Endothelial cell (in vitro differentiated cells): ENCODE results near the gene HNRNPUL1. TPM values are rescaled to one million over a fixed set of nuclear protein-coding genes. Genes with fewer than 3 reads are reported as not detected.

ENCODE experiments used
- DNase-seq: peaks from one replicate; pipeline ENCODE4 v3.0.0; 2021; ENCODE audit warnings: low spot score
- H3K27ac Mint-ChIP-seq: one replicate; pipeline ENCODE4 v1.8.0; 2021; ENCODE audit warnings: mixed read lengths, inconsistent platforms; ENCODE audit not compliant: unreplicated experiment
- H3K27me3 Mint-ChIP-seq: one replicate; pipeline ENCODE4 v1.8.0; 2021; ENCODE audit warnings: mild to moderate bottlenecking, moderate library complexity, mixed read lengths, inconsistent platforms; ENCODE audit not compliant: unreplicated experiment
- H3K36me3 Mint-ChIP-seq: one replicate; pipeline ENCODE4 v1.8.0; 2021; ENCODE audit warnings: mild to moderate bottlenecking, low read depth, mixed read lengths, inconsistent platforms; ENCODE audit not compliant: unreplicated experiment
- H3K4me1 Mint-ChIP-seq: one replicate; pipeline ENCODE4 v1.8.0; 2021; ENCODE audit warnings: mild to moderate bottlenecking, mixed read lengths, inconsistent platforms; ENCODE audit not compliant: unreplicated experiment
- H3K4me3 Mint-ChIP-seq: one replicate; pipeline ENCODE4 v1.8.0; 2021; ENCODE audit warnings: mild to moderate bottlenecking, mixed read lengths, inconsistent platforms; ENCODE audit not compliant: unreplicated experiment
- H3K9me3 Mint-ChIP-seq: one replicate; pipeline ENCODE4 v1.8.0; 2021; ENCODE audit warnings: mixed read lengths, inconsistent platforms; ENCODE audit not compliant: unreplicated experiment
- CTCF ChIP-seq: fragments of 200-600 bp; sonication (generic); IDR thresholded peaks from one replicate; pipeline ENCODE4 v1.5.0; 2021; ENCODE audit warnings: antibody characterized with exemption; ENCODE audit not compliant: unreplicated experiment
- total RNA-seq: library from RNA; stranded (reverse); fragmentation: NEBNext Ultra II Directional; extraction: Animal tissue kit (Norgen Biotek cat#: 25700); gene quantifications from one replicate; pipeline ENCODE4 v1.2.1, GENCODE V29; 2021; ENCODE audit not compliant: unreplicated experiment

The HNRNPUL1 gene
- total RNA-seq, 1 donor from 2014 or later: 259 TPM

- Mint-ChIP-seq H3K4me1 (no peaks in the 10 kb centered on the region), H3K27ac (no peak overlapping the region), H3K4me3 (no peak overlapping the region), H3K27me3 (peaks cover 3% of the 10 kb centered on the region), H3K36me3 (no peaks in the 10 kb centered on the region), H3K9me3 (no peaks in the 10 kb centered on the region)
- no peak for DNase-seq
- TF ChIP-seq CTCF: no peak
Measured at GRCh38 chr19:41239961-41240574, 24.1 kb upstream of the HNRNPUL1 start.

GRCh38 chr19:41241859-41242258, 22.3 kb upstream of the HNRNPUL1 start:
- TF ChIP-seq CTCF: no peak
- no peaks in the 10 kb centered on the region for H3K9me3 Mint-ChIP-seq
- no peak overlapping the region for H3K4me3 Mint-ChIP-seq

GRCh38 chr19:41244117-41244516, 20.1 kb upstream of the HNRNPUL1 start:
- no peak for DNase-seq
- Mint-ChIP-seq H3K4me3 (no peak overlapping the region), H3K27me3 (no peaks in the 10 kb centered on the region), H3K9me3 (no peaks in the 10 kb centered on the region), H3K27ac (no peak overlapping the region), H3K4me1 (no peaks in the 10 kb centered on the region), H3K36me3 (peaks cover 8% of the 10 kb centered on the region)
- TF ChIP-seq CTCF: no peak

More at GRCh38 chr19:41241859-41242258, 22.3 kb upstream of the HNRNPUL1 start:
- Mint-ChIP-seq H3K27ac (no peak overlapping the region), H3K36me3 (no peaks in the 10 kb centered on the region), H3K4me1 (no peaks in the 10 kb centered on the region), H3K27me3 (peaks cover 1% of the 10 kb centered on the region)
- no peak for DNase-seq

- no peaks in the 10 kb centered on the region for H3K27me3 Mint-ChIP-seq
- no peak overlapping the region for H3K4me3 Mint-ChIP-seq
- no peak for TF ChIP-seq CTCF
Measured at GRCh38 chr19:41245843-41246242, 18.3 kb upstream of the HNRNPUL1 start.

GRCh38 chr19:41248895-41249294, 15.3 kb upstream of the HNRNPUL1 start:
- H3K27me3 Mint-ChIP-seq: no peaks in the 10 kb centered on the region
- H3K36me3 Mint-ChIP-seq: peaks cover 8% of the 10 kb centered on the region
- no peak overlapping the region for H3K27ac Mint-ChIP-seq
- no peaks in the 10 kb centered on the region for H3K9me3 Mint-ChIP-seq
- H3K4me3 Mint-ChIP-seq: no peak overlapping the region
- no peaks in the 10 kb centered on the region for H3K4me1 Mint-ChIP-seq
- no peak for DNase-seq
- no peak for TF ChIP-seq CTCF

More at GRCh38 chr19:41245843-41246242, 18.3 kb upstream of the HNRNPUL1 start:
- H3K4me1 Mint-ChIP-seq: no peaks in the 10 kb centered on the region
- no peaks in the 10 kb centered on the region for H3K9me3 Mint-ChIP-seq
- no peak overlapping the region for H3K27ac Mint-ChIP-seq
- peaks cover 8% of the 10 kb centered on the region for H3K36me3 Mint-ChIP-seq
- DNase-seq: no peak
